NCI-H2196 treated with DMSO at 0.1 percent for 48 hours (cell line): ENCODE data around the gene MRGPRF.

Experiments used
- DNase-seq: peaks from one replicate; lab custom pipeline; 2025; ENCODE audit not compliant: unreplicated experiment; lab: John Stamatoyannopoulos, UW

Gene MRGPRF

GRCh38 chr11:69013009-69013951, at the start of gene MRGPRF:
TSS of gene MRGPRF (minus strand) at chr11:69013246. CDS start at chr11:69009901, 3,345 bp downstream.
- DNase-seq: no peak

GRCh38 chr11:69062169-69062855, 49.3 kb upstream of the MRGPRF start:
- no peak for DNase-seq

GRCh38 chr11:69061713-69062053, 48.6 kb upstream of the MRGPRF start:
- DNase-seq: no peak

GRCh38 chr11:69060806-69061712, 48.0 kb upstream of the MRGPRF start:
- DNase-seq: no peak

GRCh38 chr11:69059985-69060384, 46.9 kb upstream of the MRGPRF start:
- DNase-seq: no peak

GRCh38 chr11:69059429-69059828, 46.4 kb upstream of the MRGPRF start:
- DNase-seq: no peak

- DNase-seq: no peak
Measured at GRCh38 chr11:69058511-69059270, 45.6 kb upstream of the MRGPRF start.

GRCh38 chr11:69057801-69058200, 44.8 kb upstream of the MRGPRF start:
- no peak for DNase-seq

- DNase-seq: no peak
Measured at GRCh38 chr11:69057236-69057635, 44.2 kb upstream of the MRGPRF start.

- no peak for DNase-seq
Measured at GRCh38 chr11:69055598-69056516, 42.8 kb upstream of the MRGPRF start.

GRCh38 chr11:69055212-69055586, 42.2 kb upstream of the MRGPRF start:
- DNase-seq: no peak

- DNase-seq: no peak
Measured at GRCh38 chr11:69054397-69055211, 41.6 kb upstream of the MRGPRF start.

- DNase-seq: no peak
Measured at GRCh38 chr11:69053546-69054396, 40.7 kb upstream of the MRGPRF start.

- DNase-seq: no peak
Measured at GRCh38 chr11:69053169-69053477, 40.1 kb upstream of the MRGPRF start.

- no peak for DNase-seq
Measured at GRCh38 chr11:69052343-69053168, 39.5 kb upstream of the MRGPRF start.

- DNase-seq: no peak
Measured at GRCh38 chr11:69051381-69052342, 38.6 kb upstream of the MRGPRF start.
